Activated T-cell treated with anti-CD3 and anti-CD28 coated beads, Interleukin-2, amount 50 U/mL, for 72 hours (primary cell): ENCODE data around the gene PWP2. TPM values are rescaled to one million over a fixed set of nuclear protein-coding genes. Genes with fewer than 3 reads are reported as not detected.
"Not testable (repeated sequence)": the region's sequence is repeated elsewhere in the genome, so short reads cannot be mapped to it uniquely, and the experiment has no call there.

Source experiments
- ATAC-seq, 2 donors: fragments of 150-1000 bp; cut with Tn5 transposase; replicated peaks in 1 of 2; 2 replicates each; pipeline ENCODE4 v1.10.0; 2021; ENCODE audit warnings: moderate library complexity in 2 of 2, mild to moderate bottlenecking in 1 of 2
- DNase-seq, 2 donors: peaks; one replicate each; pipeline ENCODE4 v3.0.0; 2021 to 2022; ENCODE audit warnings: mixed read lengths in 1 of 2
- H3K27ac Mint-ChIP-seq: one replicate; pipeline ENCODE4 v1.8.0; 2022; ENCODE audit warnings: mild to moderate bottlenecking, moderate library complexity, mixed read lengths
- H3K27me3 Mint-ChIP-seq: one replicate; pipeline ENCODE4 v1.8.0; 2022; ENCODE audit warnings: low read depth, mixed read lengths
- H3K36me3 Mint-ChIP-seq, 2 donors: one replicate each; pipeline ENCODE4 v1.8.0; 2022; ENCODE audit warnings: mixed read lengths in 2 of 2, mild to moderate bottlenecking in 1 of 2; ENCODE audit not compliant: insufficient read depth in 2 of 2
- H3K4me1 Mint-ChIP-seq: one replicate; pipeline ENCODE4 v1.8.0; 2022; ENCODE audit warnings: low read depth, mixed read lengths
- H3K4me3 Mint-ChIP-seq, 2 donors: one replicate each; pipeline ENCODE4 v1.8.0; 2022; ENCODE audit warnings: mild to moderate bottlenecking in 2 of 2, mixed read lengths in 2 of 2, moderate library complexity in 2 of 2
- H3K9me3 Mint-ChIP-seq, 2 donors: one replicate each; pipeline ENCODE4 v1.8.0; 2022; ENCODE audit warnings: mixed read lengths in 2 of 2
- total RNA-seq, 2 donors: library from RNA; stranded (reverse); gene quantifications; one replicate each; pipeline ENCODE4 v1.2.3, GENCODE V29; 2022

PWP2 gene
- total RNA-seq, 2 donors from 2014 or later: 5.9 to 23.2 TPM

DNA sequence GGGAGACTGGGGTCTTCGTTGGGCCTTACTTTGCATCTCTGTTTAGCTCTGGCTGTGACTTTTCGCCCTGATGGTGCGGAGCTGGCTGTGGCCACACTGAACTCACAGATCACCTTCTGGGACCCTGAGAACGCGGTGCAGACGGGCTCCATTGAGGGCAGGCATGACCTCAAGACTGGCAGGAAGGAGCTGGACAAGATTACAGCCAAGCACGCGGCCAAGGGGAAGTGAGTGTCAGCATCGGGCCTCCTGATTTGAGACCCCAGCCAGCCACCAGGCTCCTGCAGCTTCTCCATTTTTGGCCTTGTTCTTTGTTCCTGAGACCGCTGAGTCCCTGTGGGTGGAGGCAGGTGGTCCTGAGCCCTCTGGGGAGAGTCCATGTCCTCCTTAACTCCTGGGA, 14.9 kb downstream of the PWP2 start:
- H3K27ac Mint-ChIP-seq, H3K27me3 Mint-ChIP-seq, H3K4me1 Mint-ChIP-seq, ATAC-seq, DNase-seq, H3K9me3 Mint-ChIP-seq, H3K4me3 Mint-ChIP-seq, H3K36me3 Mint-ChIP-seq: not testable (repeated sequence)

DNA sequence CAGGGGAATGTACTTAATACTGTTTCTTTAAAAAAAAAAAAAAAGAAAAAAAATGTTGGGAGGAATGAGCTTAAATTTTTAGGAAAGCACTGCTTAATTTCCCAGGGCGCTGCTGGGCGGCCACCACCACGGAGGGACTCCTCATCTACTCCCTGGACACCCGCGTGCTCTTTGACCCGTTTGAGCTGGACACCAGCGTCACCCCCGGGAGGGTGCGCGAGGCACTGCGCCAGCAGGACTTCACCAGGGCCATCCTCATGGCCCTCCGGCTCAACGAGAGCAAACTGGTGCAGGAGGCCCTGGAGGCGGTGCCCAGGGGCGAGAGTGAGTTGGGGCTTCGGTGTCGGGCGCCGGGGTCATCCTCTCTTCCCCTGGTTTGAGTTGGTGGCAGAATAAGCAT, 20.6 kb downstream of the PWP2 start:
- not testable (repeated sequence) for H3K4me1 Mint-ChIP-seq, DNase-seq, H3K27me3 Mint-ChIP-seq, ATAC-seq, H3K27ac Mint-ChIP-seq, H3K9me3 Mint-ChIP-seq, H3K36me3 Mint-ChIP-seq, H3K4me3 Mint-ChIP-seq

GRCh38 chr21:44133715-44134057, 26.5 kb downstream of the PWP2 start:
- not testable (repeated sequence) for DNase-seq, H3K27ac Mint-ChIP-seq, H3K4me1 Mint-ChIP-seq, H3K36me3 Mint-ChIP-seq, H3K27me3 Mint-ChIP-seq, H3K9me3 Mint-ChIP-seq
- H3K4me3 Mint-ChIP-seq: peak overlapping the region in 1 of 2 donors; percentile 40
- peak in 1 of 2 donors; percentile 14 for ATAC-seq

- H3K27ac Mint-ChIP-seq, H3K4me3 Mint-ChIP-seq, H3K36me3 Mint-ChIP-seq, H3K9me3 Mint-ChIP-seq, H3K27me3 Mint-ChIP-seq, DNase-seq, H3K4me1 Mint-ChIP-seq, ATAC-seq: not testable (repeated sequence)
Observed at GRCh38 chr21:44134732-44135131, 27.5 kb downstream of the PWP2 start.

DNA sequence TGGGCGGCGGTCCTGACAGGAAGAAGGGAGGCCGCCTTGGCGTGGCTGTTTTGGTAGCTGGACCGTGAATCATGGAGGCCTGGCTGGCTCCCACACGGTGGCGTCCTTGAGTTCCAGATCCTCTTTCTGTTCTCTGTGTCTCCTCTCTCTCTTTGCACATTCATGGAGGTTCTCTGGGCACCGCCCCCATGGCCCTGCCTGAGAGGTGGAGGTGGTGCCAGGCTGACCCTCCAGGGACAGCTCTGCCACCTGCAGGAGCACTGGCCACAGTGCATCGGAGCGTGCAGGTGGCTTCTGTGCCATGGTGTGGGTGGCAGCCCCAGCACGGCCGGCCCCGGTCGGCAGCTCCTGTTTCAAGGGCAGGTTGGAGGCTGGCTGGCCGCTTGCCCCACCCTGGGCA, 30.8 kb downstream of the PWP2 start:
- DNase-seq (peak in 1 of 2 donors; percentile 56), ATAC-seq (peak; percentile 70 to 78)
- H3K9me3 Mint-ChIP-seq, H3K27ac Mint-ChIP-seq, H3K4me1 Mint-ChIP-seq, H3K27me3 Mint-ChIP-seq, H3K4me3 Mint-ChIP-seq, H3K36me3 Mint-ChIP-seq: not testable (repeated sequence)

DNA sequence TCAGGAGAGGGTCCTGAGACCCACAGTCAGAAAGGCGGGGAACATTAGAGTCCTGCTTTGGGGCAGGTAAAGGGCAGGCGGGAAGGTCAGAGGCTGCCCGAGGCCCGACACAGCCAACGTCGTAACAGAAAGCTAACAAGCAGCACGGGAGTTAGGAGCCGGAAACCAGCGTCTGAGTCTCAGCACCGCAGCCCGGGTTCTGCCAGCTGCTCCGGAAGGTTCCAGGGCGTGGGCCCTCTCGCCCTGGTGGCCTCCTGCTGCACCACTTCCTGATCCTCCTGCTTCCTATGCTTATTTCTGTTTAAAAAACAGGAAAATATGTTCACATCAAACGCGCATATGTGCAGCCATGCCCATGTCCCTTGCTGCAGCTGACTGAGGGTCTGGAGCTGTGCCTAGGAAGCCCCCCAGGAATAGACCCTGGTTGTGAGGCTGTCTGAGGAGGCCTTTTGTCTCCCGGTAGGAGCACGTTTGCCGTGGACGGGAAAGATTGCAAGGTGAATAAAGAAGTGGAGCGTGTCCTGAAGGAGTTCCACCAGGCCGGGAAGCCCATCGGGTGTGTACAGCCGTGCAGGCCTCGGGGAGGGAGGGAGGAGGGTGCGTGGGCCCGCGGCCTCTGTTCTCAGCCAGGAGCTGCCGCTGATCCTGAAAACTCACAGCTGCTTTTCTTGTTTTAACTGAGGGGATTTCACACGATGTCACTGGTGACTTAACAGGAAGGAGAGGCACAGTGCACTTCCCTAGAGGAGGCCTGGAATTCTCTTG, 32.8 kb downstream of the PWP2 start:
- peak; percentile 15 to 41 for ATAC-seq
- not testable (repeated sequence) for H3K9me3 Mint-ChIP-seq, DNase-seq, H3K27ac Mint-ChIP-seq, H3K4me1 Mint-ChIP-seq, H3K27me3 Mint-ChIP-seq, H3K36me3 Mint-ChIP-seq
- H3K4me3 Mint-ChIP-seq: peak overlapping the region in 1 of 2 donors; percentile 42

DNA sequence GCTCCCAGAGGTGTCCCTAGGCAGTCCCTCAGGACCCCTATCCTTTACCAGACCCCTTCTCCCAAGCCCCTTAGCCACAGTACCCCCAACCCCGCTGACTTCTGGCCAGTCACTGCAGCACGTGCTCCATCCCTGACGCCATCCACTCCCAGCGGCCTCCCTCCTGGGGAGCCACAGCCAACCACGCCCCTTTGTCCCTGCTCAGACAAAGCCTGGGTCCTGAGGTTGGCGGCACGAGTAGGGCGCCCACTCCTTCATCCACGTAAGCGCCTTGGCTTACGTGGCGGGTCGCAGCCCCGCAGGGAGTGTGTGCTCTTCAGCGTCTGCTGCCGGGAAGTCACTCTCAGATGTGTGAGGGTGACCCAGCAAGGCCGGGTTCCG, 33.3 kb downstream of the PWP2 start:
- ATAC-seq, H3K4me1 Mint-ChIP-seq: not testable (repeated sequence)

GRCh38 chr21:44142470-44142869, 35.3 kb downstream of the PWP2 start:
- ATAC-seq, H3K4me3 Mint-ChIP-seq, H3K4me1 Mint-ChIP-seq, H3K9me3 Mint-ChIP-seq, H3K27me3 Mint-ChIP-seq, H3K27ac Mint-ChIP-seq, DNase-seq, H3K36me3 Mint-ChIP-seq: not testable (repeated sequence)

More for the DNA sequence above, 33.3 kb downstream of the PWP2 start:
- DNase-seq, H3K9me3 Mint-ChIP-seq, H3K36me3 Mint-ChIP-seq, H3K27me3 Mint-ChIP-seq, H3K4me3 Mint-ChIP-seq, H3K27ac Mint-ChIP-seq: not testable (repeated sequence)

GRCh38 chr21:44143380-44143779, 36.2 kb downstream of the PWP2 start:
- not testable (repeated sequence) for H3K4me3 Mint-ChIP-seq, H3K9me3 Mint-ChIP-seq, H3K4me1 Mint-ChIP-seq, H3K27me3 Mint-ChIP-seq, H3K36me3 Mint-ChIP-seq, H3K27ac Mint-ChIP-seq
- ATAC-seq: peak; percentile 50
- peak in 1 of 2 donors; percentile 25 for DNase-seq

DNA sequence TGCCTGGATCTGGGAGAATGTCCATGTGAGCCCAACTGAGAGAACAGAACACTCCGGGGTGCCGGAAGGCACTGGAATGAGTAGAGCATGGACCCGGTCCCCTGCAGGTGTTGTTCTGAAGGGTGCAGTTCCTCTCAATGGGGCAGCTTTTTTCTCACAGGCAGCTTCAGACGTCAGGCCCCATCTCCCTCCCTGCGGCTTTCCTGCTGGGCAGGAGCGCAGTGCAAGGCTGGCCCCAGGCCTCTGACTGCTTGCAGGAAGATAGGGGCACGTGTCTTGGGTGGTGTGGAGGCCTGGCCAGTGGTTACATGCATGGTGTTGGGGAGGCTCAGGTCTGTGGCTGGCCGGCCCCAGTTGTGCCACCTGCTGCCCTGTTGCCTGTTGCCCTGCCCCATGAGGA, 36.8 kb downstream of the PWP2 start:
- not testable (repeated sequence) for DNase-seq, H3K9me3 Mint-ChIP-seq, H3K4me3 Mint-ChIP-seq, H3K27ac Mint-ChIP-seq, H3K36me3 Mint-ChIP-seq, H3K4me1 Mint-ChIP-seq, H3K27me3 Mint-ChIP-seq, ATAC-seq

DNA sequence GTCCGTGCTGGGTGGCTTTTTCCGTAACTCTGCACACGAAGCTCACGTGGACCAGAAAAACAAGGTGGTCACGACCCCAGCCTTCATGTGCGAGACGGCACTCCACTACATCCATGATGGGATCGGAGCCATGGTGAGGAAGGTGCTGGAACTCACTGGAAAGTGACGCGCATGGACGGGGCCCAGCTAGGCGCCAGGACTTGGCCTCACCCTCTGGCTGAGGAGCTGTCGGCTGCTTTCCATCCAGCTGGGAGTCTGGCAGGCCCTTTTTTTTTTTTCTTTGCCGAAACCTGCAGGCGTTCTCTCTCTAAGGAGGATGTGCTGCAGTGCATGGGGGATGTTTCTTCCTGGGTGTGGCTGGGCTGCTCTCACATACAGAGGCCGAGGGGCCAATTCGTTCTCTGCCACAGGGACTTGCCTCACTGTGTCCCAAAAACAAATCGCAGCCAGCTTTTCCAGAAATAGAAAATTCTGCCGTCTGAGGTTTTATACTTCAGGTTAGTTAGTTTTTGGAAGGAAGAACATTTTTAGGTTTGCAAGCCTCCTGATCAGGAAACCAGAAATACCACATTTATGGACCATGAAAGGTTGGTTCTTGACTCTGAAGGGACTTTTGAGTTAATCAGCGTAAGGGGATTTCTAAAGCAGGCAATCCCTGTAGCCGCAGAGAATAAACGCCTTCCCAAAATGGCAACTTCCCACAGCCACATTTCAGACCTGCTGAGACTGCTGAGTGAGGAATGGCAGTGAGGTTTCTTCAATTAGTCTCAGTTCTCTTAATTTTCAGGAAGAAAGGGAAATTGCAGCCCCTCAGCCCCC, 37.8 kb downstream of the PWP2 start:
- not testable (repeated sequence) for H3K36me3 Mint-ChIP-seq, H3K27ac Mint-ChIP-seq

DNA sequence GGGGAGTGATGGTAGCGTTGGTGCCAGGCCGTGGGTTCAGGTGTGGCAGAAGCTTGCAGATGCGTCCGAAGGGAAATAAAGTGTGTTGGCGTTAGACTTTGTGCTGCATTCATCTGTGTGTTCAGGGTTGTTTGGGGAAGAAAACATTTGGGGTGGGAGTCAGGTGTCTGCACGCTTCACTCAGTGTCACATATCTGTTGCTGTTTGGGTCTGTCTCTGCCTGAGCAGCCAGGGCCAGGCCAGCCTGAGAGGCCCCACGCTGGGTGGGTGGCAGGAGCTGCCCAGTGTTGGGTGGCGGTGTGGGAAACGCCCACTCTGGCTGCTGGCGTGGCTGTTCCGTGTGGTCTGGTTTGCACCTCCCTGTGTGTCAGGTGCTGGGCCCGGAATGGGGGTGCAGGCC, 38.4 kb downstream of the PWP2 start:
- H3K4me1 Mint-ChIP-seq, H3K9me3 Mint-ChIP-seq, H3K27me3 Mint-ChIP-seq, DNase-seq, H3K4me3 Mint-ChIP-seq, H3K36me3 Mint-ChIP-seq, H3K27ac Mint-ChIP-seq: not testable (repeated sequence)
- peak; percentile 20 to 21 for ATAC-seq

More for the DNA sequence above, 37.8 kb downstream of the PWP2 start:
- not testable (repeated sequence) for DNase-seq, H3K4me1 Mint-ChIP-seq, H3K9me3 Mint-ChIP-seq, H3K4me3 Mint-ChIP-seq, H3K27me3 Mint-ChIP-seq
- peak; percentile 37 to 52 for ATAC-seq

GRCh38 chr21:44147108-44147507, 39.9 kb downstream of the PWP2 start:
- not testable (repeated sequence) for H3K9me3 Mint-ChIP-seq, DNase-seq, H3K27me3 Mint-ChIP-seq, H3K4me1 Mint-ChIP-seq, H3K4me3 Mint-ChIP-seq, H3K36me3 Mint-ChIP-seq, H3K27ac Mint-ChIP-seq
- ATAC-seq: peak; percentile 39 to 70

- not testable (repeated sequence) for H3K36me3 Mint-ChIP-seq, H3K27ac Mint-ChIP-seq, H3K9me3 Mint-ChIP-seq, H3K4me1 Mint-ChIP-seq, DNase-seq, H3K4me3 Mint-ChIP-seq, ATAC-seq, H3K27me3 Mint-ChIP-seq
Observed at GRCh38 chr21:44150255-44150654, 43.1 kb downstream of the PWP2 start.
